Muscle layer of colon (tissue), 2 donors: ENCODE results near the gene RAMP2.
"Not testable (repeated sequence)": the region's sequence is repeated elsewhere in the genome, so short reads cannot be mapped to it uniquely, and the experiment has no call there.

Source experiments
- H3K27ac ChIP-seq: one replicate; pipeline ENCODE4 v1.7.0; 2013; ENCODE audit warnings: low read depth, mild to moderate bottlenecking, low read length, moderate library complexity
- H3K27me3 ChIP-seq, 2 donors: one replicate each; pipeline ENCODE4 v1.7.0; 2013; ENCODE audit warnings: low read length in 2 of 2, mild to moderate bottlenecking in 2 of 2; ENCODE audit not compliant: insufficient read depth in 2 of 2, control insufficient read depth in 1 of 2
- H3K36me3 ChIP-seq: one replicate; pipeline ENCODE4 v1.7.0; 2013; ENCODE audit warnings: mild to moderate bottlenecking, low read length; ENCODE audit not compliant: insufficient read depth
- H3K4me1 ChIP-seq: one replicate; pipeline ENCODE4 v1.7.0; 2013; ENCODE audit warnings: mild to moderate bottlenecking, low read length; ENCODE audit not compliant: insufficient read depth
- H3K4me3 ChIP-seq, 2 donors: one replicate each; pipeline ENCODE4 v1.7.0; 2013; ENCODE audit warnings: low read length in 2 of 2, low read depth in 1 of 2, mild to moderate bottlenecking in 1 of 2, moderate library complexity in 1 of 2
- H3K9ac ChIP-seq: one replicate; pipeline ENCODE4 v1.7.0; 2013; ENCODE audit warnings: low read length
- H3K9me3 ChIP-seq: one replicate; pipeline ENCODE4 v1.7.0; 2013; ENCODE audit warnings: mild to moderate bottlenecking, low read length
- donor health status: abdominal sarcoma.
- donor health status: Adenocarcinoma of cecum.

The RAMP2 gene

GRCh38 chr17:42748908-42749798, 11.9 kb upstream of the RAMP2 start:
- H3K4me3 ChIP-seq = no peak overlapping the region
- no peak overlapping the region for H3K9ac ChIP-seq
- H3K27me3 ChIP-seq = no peaks in the 10 kb centered on the region
- H3K4me1 ChIP-seq = peaks cover 6% of the 10 kb centered on the region
- no peaks in the 10 kb centered on the region for H3K36me3 ChIP-seq
- no peaks in the 10 kb centered on the region for H3K9me3 ChIP-seq
- H3K27ac ChIP-seq = no peak overlapping the region

DNA sequence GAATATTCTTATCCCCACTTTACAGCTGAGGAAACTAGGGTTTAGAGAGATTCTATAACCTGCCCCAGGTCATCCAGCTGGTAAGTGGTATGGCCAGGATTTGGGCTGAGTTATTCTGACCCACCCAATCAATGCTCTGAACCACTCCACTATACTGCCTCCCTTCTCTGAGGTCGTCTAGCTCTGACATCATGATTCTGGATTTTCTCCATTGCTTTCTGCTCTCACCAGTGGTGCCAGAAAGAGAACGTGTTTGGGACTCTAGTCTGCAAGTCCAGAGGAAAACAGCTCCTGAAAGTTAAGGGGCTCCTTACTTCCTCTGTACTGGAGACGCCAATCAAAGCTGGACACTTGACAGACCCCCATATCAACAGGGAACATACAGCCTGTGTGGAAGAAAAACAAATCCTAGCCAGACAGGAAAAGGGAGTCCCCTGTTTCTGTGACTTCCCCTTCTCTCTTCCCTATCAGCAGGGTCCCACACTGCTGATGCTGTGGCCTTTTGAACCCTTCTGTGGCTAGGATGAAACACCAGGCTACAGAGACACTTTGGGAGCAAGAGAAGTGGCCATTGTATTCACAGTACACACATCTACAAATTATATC, 10.2 kb upstream of the RAMP2 start:
- Histone ChIP-seq H3K9ac (no peak overlapping the region), H3K9me3 (no peaks in the 10 kb centered on the region), H3K4me3 (no peak overlapping the region), H3K36me3 (no peaks in the 10 kb centered on the region), H3K4me1 (peaks cover 6% of the 10 kb centered on the region), H3K27ac (no peak overlapping the region), H3K27me3 (no peaks in the 10 kb centered on the region)

DNA sequence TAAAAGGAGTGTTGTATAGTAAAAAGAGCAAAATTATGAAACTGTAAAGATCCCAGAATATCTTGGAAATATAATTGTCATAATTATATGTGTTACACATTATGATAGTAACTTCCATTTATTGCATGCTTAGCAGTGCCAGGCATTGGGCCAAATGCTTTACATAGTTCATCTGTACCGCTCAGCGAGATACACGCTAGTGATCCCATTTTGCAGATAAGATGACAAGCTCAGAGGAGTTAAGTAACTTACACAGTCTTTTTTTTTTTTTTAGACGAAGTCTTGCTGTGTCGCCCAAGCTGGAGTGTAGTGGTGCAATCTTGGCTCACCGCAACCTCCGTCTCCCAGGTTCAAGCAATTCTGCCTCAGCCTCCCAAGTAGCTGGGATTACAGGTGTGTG, 9.4 kb upstream of the RAMP2 start:
- H3K27ac ChIP-seq = no peak overlapping the region
- peaks cover 6% of the 10 kb centered on the region for H3K4me1 ChIP-seq
- no peaks in the 10 kb centered on the region for H3K27me3 ChIP-seq
- H3K4me3 ChIP-seq = no peak overlapping the region
- H3K9me3 ChIP-seq = no peaks in the 10 kb centered on the region
- H3K36me3 ChIP-seq = no peaks in the 10 kb centered on the region
- no peak overlapping the region for H3K9ac ChIP-seq

- H3K9ac ChIP-seq = no peak overlapping the region
These were observed 6.2 kb upstream of the RAMP2 start for GRCh38 chr17:42754782-42755181.

DNA sequence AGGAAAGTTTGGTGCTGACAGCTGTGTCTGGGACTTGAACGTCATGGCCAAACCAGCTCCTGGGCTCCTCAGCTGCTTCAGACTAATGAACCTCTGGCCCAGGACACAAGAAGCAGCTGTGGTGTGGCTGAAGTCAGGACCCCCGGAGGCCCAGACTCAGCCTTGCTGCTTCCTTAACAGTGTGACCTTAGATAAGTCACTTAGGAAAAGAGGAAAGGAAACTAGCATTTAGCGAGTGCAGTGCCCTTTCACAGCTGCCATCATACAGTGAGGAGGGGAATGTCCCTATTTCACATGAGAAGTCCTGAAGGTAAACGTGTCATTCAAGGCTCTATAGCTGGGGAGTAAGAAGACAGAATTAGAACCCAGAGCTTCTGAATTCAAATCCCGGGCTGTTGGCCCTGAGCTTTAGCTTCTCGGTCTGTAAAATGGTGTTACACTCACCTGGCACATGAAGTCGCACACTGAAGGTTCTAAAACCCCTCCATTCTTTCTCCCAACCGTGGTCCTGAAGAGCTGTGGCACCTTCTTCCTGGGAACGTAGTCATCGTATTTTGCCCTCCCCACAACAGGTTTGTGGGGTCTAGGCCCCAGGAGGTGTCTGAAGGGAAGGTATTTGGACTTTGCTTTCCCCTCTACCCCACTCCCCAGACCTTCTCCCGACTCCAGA, 910 bp upstream of the RAMP2 start:
- Histone ChIP-seq H3K27ac (no peak overlapping the region), H3K9me3 (no peaks in the 10 kb centered on the region), H3K36me3 (no peaks in the 10 kb centered on the region), H3K4me1 (no peaks in the 10 kb centered on the region), H3K9ac (no peak overlapping the region), H3K4me3 (peak overlapping the region in 1 of 2 donors; percentile 52), H3K27me3 (peaks cover 5 to 22% of the 10 kb centered on the region in 2 donors)

More at GRCh38 chr17:42754782-42755181, 6.2 kb upstream of the RAMP2 start:
- Histone ChIP-seq H3K27me3 (no peaks in the 10 kb centered on the region), H3K4me1 (peaks cover 6% of the 10 kb centered on the region), H3K27ac (no peak overlapping the region), H3K9me3 (no peaks in the 10 kb centered on the region), H3K4me3 (no peak overlapping the region), H3K36me3 (no peaks in the 10 kb centered on the region)

DNA sequence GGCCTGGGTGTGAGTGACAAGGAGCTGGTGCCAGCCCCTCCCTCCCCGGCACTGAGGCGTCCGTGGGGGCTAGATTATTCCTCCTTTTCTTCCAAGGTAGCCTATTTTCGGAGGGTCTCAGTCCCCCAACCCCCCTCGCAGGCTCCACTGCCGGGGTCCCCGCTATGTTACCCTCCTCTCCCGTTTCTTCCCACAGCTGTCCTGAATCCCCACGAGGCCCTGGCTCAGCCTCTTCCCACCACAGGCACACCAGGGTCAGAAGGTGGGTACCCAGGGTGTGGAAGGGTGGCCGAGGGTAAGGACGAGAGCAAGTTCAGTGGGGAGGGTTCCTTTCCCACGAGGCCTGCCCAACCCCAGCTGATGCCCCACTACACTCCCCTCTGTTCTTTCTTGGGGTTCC, 611 bp downstream of the RAMP2 start:
- H3K36me3 ChIP-seq = no peaks in the 10 kb centered on the region
- H3K4me3 ChIP-seq = peak overlapping the region in 1 of 2 donors; percentile 23
- no peak overlapping the region for H3K27ac ChIP-seq
- no peaks in the 10 kb centered on the region for H3K4me1 ChIP-seq
- no peak overlapping the region for H3K9ac ChIP-seq
- H3K27me3 ChIP-seq = peaks cover 5 to 22% of the 10 kb centered on the region in 2 donors
- H3K9me3 ChIP-seq = no peaks in the 10 kb centered on the region

DNA sequence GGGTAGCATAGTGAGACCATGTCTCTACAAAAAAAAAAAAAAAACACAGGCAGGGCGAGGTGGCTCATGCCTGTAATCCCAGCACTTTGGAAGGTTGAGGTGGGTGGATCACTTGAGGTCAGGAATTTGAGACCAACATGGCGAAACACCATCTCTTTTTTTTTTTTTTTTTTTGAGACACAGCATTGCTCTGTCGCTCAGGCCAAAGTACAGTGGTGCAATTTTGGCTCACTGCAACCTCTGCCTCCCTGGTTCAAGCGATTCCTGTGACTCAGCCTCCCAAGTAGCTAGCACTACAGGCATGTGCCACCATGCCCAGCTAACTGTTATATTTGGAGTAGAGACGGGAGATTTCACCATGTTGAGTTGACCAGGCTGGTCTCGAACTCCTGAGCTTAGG, 5.1 kb downstream of the RAMP2 start:
- H3K9me3 ChIP-seq = no peaks in the 10 kb centered on the region
- peaks cover 5 to 15% of the 10 kb centered on the region in 2 donors for H3K27me3 ChIP-seq
- no peaks in the 10 kb centered on the region for H3K36me3 ChIP-seq
- H3K27ac ChIP-seq = no peak overlapping the region
- no peaks in the 10 kb centered on the region for H3K4me1 ChIP-seq
- H3K4me3 ChIP-seq = no peak overlapping the region
- H3K9ac ChIP-seq = no peak overlapping the region

DNA sequence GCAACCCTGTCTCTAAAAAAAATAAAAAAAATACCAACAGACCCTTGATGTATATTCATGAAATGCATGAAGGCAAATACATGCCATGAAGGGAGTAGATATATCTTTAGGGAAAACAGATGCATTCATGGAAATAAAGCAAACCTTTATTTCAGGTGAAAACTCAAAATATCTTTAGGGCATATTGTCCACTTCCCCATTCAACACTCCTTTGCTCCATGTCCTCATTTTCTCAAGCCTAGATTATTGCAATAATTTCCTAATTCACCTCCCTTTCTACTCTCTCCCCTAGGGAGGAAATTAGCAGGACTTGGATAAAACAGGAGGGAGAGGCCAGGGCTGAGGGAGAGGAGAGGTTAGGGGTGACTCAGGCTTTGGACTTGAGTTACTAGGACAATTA, 6.5 kb downstream of the RAMP2 start:
- peaks cover 0 to 1% of the 10 kb centered on the region in 2 donors for H3K27me3 ChIP-seq
- H3K9me3 ChIP-seq = no peaks in the 10 kb centered on the region
- no peaks in the 10 kb centered on the region for H3K4me1 ChIP-seq
- no peaks in the 10 kb centered on the region for H3K36me3 ChIP-seq
- H3K4me3 ChIP-seq = no peak overlapping the region
- H3K9ac ChIP-seq = no peak overlapping the region
- no peak overlapping the region for H3K27ac ChIP-seq

DNA sequence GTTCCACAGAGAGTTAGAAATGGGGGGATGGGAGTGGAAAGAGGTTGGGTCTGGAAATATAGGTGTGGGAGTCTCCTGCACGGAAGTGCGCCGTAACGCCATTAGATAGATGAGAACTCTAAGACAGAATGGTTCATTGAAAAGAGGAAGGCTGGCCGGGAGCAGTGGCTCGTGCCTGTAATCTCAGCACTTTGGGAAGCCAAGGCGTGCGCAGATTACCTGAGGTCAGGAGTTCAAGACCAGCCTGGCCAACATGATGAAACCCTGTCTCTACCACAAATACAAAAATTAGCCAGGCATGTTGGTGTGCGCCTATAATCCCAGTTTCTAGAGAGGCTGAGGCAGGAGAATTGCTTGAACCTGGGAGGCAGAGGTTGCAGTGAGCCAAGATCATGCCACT, 7.0 kb downstream of the RAMP2 start:
- not testable (repeated sequence) for H3K36me3 ChIP-seq, H3K9me3 ChIP-seq, H3K27ac ChIP-seq, H3K9ac ChIP-seq, H3K4me3 ChIP-seq, H3K27me3 ChIP-seq, H3K4me1 ChIP-seq

DNA sequence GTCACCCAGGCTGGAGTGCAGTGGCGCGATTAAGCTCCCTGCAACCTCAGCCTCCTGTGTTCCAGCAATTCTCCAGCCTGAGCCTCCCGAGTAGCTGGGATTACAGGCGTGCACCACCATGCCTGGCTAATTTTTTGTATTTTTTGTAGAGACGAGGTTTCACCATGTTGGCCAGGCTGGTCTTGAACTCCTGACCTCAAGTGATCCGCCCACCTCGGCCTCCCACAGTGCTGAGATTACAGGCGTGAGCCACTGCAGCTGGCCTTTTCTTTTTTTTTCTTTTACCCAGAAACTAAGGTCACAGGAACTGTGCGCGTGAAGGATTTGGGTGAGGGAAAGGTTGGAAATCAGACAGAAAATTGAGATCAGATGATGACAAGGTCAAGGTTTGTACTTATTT, 8.9 kb downstream of the RAMP2 start:
- not testable (repeated sequence) for H3K27me3 ChIP-seq, H3K27ac ChIP-seq, H3K4me1 ChIP-seq, H3K9ac ChIP-seq, H3K4me3 ChIP-seq, H3K36me3 ChIP-seq, H3K9me3 ChIP-seq

DNA sequence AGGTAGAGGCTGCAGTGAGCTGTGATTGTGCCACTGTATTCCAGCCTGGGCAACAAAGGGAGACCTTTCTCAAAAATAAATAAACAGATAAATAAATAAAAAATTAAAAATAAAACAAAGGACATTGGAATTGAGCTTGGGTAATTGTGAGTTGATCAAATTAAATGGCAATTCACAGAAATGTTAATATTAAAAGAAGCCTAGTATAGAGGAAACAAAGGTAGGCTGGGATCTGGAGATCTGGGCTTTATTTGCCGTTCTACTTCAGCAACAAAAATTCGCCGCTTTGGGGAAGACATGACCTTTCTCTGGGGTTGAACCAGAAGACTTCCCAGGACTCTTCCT, 11.9 kb downstream of the RAMP2 start:
- H3K9ac ChIP-seq = peak overlapping the region; percentile 89
- no peaks in the 10 kb centered on the region for H3K27me3 ChIP-seq
- H3K4me1 ChIP-seq = peaks cover 7% of the 10 kb centered on the region
- no peaks in the 10 kb centered on the region for H3K9me3 ChIP-seq
- H3K36me3 ChIP-seq = peaks cover 20% of the 10 kb centered on the region
- peak overlapping the region; percentile 60 to 82 for H3K4me3 ChIP-seq
- H3K27ac ChIP-seq = peak overlapping the region; percentile 92
